NT2/D1 (cell line): ENCODE data around the gene KLHL26.

Experiments
- DNase-seq: peaks from one replicate; pipeline ENCODE4 v3.0.0-alpha.2; 2011; ENCODE audit warnings: low read depth, low spot score
- H3K27me3 ChIP-seq: 2 replicates; pipeline ENCODE4 v1.6.0; 2011; ENCODE audit warnings: mild to moderate bottlenecking; ENCODE audit not compliant: insufficient read length, insufficient read depth
- H3K36me3 ChIP-seq: 2 replicates; pipeline ENCODE4 v1.6.1; 2011; ENCODE audit warnings: mild to moderate bottlenecking, low read length, mixed read lengths; ENCODE audit not compliant: insufficient read depth, insufficient read length
- H3K4me1 ChIP-seq: 2 replicates; pipeline ENCODE4 v1.5.1; 2011; ENCODE audit not compliant: insufficient read depth, insufficient read length
- H3K4me3 ChIP-seq: 2 replicates; pipeline ENCODE4 v1.5.1; 2011; ENCODE audit warnings: low read depth; ENCODE audit not compliant: insufficient read length
- H3K9ac ChIP-seq: 2 replicates; pipeline ENCODE4 v1.6.0; 2011; ENCODE audit warnings: low read depth; ENCODE audit not compliant: insufficient read length
- H3K9me3 ChIP-seq: 2 replicates; pipeline ENCODE4 v1.5.1; 2011; ENCODE audit warnings: mild to moderate bottlenecking, low read length; ENCODE audit not compliant: insufficient read depth
- SUZ12 ChIP-seq: IDR thresholded peaks from 2 replicates; pipeline ENCODE4 v1.6.1; 2011; ENCODE audit not compliant: insufficient read length, insufficient read depth; ENCODE audit errors: extremely low read depth
- YY1 ChIP-seq: IDR thresholded peaks from 2 replicates; pipeline ENCODE4 v1.6.1; 2011; ENCODE audit not compliant: insufficient read length, insufficient read depth
- ZNF274 ChIP-seq: IDR thresholded peaks from 2 replicates; pipeline ENCODE4 v1.6.1; 2011; ENCODE audit warnings: mild to moderate bottlenecking, low read depth, low read length

Gene KLHL26

GRCh38 chr19:18653853-18654252, 17.0 kb downstream of the KLHL26 start:
- no peaks in the 10 kb centered on the region for H3K36me3 ChIP-seq
- no peak for DNase-seq
- no peak overlapping the region for H3K4me3 ChIP-seq
- no peak overlapping the region for H3K9ac ChIP-seq
- H3K4me1 ChIP-seq = peaks cover 39% of the 10 kb centered on the region
- H3K27me3 ChIP-seq = no peaks in the 10 kb centered on the region
- no peaks in the 10 kb centered on the region for H3K9me3 ChIP-seq
- no peak for TF ChIP-seq SUZ12
- no peak for TF ChIP-seq YY1
- no peak for TF ChIP-seq ZNF274

DNA sequence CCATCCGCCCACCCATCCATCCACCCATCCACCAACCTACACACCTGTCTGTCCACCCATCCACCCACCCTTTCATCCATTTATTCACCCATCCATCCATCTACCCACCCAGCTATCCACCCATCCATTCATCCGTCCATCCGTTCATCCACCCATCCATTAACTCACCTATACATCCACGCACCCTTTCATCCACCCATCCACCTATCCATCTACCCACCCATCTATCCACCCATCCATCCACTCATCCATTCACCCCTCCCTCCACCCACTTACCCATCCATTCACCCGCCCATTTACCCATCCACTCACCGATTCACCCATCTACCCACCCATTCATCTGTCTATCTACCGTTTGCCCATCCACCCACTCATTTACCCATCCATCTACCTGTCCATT, 17.6 kb downstream of the KLHL26 start:
- Histone ChIP-seq H3K9ac (no peak overlapping the region), H3K4me3 (no peak overlapping the region), H3K27me3 (no peaks in the 10 kb centered on the region), H3K36me3 (no peaks in the 10 kb centered on the region), H3K4me1 (peaks cover 33% of the 10 kb centered on the region), H3K9me3 (no peaks in the 10 kb centered on the region)
- DNase-seq = no peak
- TF ChIP-seq SUZ12 = no peak
- TF ChIP-seq YY1 = no peak
- no peak for TF ChIP-seq ZNF274

GRCh38 chr19:18655173-18655844, 18.5 kb downstream of the KLHL26 start:
- TF ChIP-seq YY1 = no peak
- no peak for TF ChIP-seq SUZ12
- TF ChIP-seq ZNF274 = no peak
- DNase-seq = no peak
- H3K4me1 ChIP-seq = peaks cover 34% of the 10 kb centered on the region

DNA sequence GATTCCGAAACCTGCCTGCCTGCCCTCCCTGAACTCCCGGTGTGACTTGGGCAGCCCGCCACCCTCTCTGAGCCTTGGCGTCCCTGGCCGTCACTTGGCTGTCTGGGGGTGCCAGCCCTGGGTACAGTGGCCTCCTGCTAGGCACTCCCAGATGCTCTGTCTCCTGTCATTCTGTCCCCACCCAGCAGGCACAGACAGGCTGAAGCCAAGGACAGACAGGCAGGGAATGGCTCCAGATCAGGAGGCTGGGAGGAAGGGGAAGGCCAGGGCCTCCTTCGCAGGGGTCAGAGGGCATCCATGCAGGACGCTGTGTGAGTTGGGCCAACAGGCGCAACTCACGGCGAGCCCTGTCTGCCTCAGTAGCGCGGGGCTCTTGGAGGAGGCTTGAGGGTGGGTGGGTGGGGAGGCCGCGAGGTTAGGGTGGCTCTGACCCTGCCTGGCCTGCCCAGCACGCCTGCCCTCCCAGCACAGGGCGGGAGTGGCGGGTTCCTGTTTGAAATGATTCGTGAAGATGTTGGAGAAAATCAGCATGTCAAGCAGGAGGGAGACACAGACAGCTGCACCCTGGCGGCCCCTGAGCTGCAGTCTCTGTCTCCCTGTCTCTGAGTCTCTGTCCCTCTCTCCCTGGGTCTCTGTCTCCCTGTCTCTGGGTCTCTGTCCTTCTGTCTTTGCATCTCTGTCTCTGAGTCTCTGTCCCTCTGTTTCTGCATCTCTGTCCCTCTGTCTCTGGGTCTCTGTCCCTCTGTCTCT, 19.7 kb downstream of the KLHL26 start:
- no peak for DNase-seq
- Histone ChIP-seq H3K4me1 (peaks cover 25% of the 10 kb centered on the region), H3K36me3 (no peaks in the 10 kb centered on the region), H3K9me3 (no peaks in the 10 kb centered on the region), H3K9ac (no peak overlapping the region), H3K4me3 (no peak overlapping the region), H3K27me3 (no peaks in the 10 kb centered on the region)
- no peak for TF ChIP-seq YY1
- no peak for TF ChIP-seq SUZ12
- TF ChIP-seq ZNF274 = no peak

More at GRCh38 chr19:18655173-18655844, 18.5 kb downstream of the KLHL26 start:
- no peaks in the 10 kb centered on the region for H3K27me3 ChIP-seq
- H3K4me3 ChIP-seq = no peak overlapping the region
- H3K36me3 ChIP-seq = no peaks in the 10 kb centered on the region
- H3K9ac ChIP-seq = no peak overlapping the region
- no peaks in the 10 kb centered on the region for H3K9me3 ChIP-seq

DNA sequence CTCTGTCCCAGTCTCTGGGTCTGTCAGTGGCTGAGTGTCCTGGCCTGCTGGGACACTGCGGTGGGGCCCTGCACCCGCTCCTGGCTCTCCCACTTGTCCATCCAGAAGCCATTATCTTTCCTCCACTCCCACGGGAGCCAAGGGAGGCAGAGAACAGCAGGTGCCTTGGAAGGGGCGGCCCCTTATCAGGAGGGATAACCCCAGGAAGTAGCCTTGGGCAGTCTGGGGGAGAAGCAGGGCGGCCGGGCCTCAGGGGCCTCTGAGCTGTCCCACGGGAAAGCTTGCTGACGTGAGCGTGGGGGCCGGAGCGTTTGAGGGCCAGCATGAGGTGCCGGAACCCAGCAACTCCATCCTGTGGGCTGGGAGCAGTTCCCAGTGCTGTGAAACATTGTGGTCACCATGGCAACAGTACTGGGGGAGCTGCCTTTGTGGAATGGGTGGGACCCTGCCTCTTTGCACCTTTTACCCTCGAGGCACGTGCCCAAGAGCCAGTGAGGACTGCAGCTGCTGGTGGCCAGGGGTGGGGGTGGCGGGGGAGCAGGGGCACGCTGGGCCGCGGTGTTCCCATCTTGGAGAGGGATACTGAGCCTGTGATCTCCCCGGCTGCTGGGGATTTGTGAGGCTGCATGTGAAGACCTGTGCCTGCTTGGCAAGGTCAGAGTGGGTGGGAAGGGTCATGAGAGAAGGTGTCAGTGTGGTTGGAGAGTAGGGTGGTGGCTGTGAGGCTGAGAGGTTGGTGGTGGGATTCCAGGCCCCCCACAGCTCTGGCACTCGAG, 20.9 kb downstream of the KLHL26 start:
- Histone ChIP-seq H3K36me3 (no peaks in the 10 kb centered on the region), H3K9ac (peak overlapping the region; percentile 9), H3K27me3 (no peaks in the 10 kb centered on the region), H3K4me3 (no peak overlapping the region), H3K4me1 (peaks cover 19% of the 10 kb centered on the region), H3K9me3 (no peaks in the 10 kb centered on the region)
- DNase-seq = no peak
- TF ChIP-seq SUZ12 = no peak
- TF ChIP-seq ZNF274 = no peak
- TF ChIP-seq YY1 = no peak

DNA sequence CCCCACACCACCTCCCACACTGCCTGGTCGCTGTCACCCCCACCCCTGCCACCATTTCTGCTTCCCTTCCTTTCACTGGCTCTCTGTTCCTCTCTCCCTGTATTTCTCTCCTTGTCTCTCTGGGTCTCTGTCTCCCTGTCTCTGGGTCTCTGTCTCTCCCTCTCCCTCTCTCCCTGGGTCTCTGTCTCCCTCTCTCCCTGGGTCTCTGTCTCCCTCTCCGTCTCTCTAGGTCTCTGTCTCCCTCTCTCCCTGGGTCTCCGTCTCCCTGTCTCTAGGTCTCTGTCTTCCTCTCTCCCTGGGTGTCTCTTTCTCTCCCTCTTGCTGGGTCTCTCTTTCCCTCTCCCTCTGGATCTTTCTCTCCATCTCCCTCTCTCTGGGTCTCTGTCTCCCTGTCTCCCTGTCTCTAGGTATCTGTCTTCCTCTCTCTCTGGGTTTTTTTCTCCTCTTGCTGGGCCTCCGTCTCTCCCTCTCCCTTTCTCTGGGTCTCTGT, 21.6 kb downstream of the KLHL26 start:
- TF ChIP-seq ZNF274 = no peak
- no peak for TF ChIP-seq YY1
- no peak for TF ChIP-seq SUZ12
- Histone ChIP-seq H3K9ac (peak overlapping the region; percentile 9), H3K36me3 (no peaks in the 10 kb centered on the region), H3K4me1 (peaks cover 25% of the 10 kb centered on the region), H3K9me3 (no peaks in the 10 kb centered on the region), H3K27me3 (no peaks in the 10 kb centered on the region), H3K4me3 (no peak overlapping the region)
- DNase-seq = no peak
